Measurements from ENCODE around the gene TTC16.

The TTC16 gene

DNA sequence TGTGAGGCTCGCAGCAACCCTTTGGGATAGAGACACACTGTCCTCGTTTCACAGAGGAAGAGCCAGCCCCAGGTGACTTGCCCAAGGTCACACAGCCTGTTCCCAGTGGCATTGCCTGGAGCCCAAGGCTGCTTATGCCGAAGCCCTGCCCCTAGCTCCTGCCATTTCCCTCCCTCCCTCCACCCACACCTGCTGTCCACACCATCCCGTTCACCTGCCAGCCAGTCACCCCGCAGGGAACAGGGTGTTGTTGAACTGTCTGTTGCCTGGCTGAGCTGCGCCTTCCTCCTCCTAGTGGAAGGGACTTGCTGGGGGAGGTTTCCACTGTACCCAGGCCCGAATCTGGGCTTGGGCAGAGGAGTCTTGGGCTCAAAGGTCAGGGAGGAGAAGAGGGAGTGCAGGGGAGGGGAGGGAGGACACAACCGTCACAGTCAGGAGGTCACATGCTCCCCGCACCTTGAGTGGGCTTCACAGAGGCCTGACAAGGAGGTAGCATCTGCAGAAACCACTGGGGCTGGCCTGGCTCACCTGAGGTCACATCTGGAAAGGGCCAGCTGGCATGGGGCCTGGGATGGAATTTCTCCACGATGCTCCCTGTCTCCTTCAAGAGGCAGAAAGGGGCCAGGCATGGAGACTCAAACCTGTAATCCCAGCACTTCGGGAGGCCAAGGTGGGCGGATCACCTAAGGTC is 6.3 kb downstream of the TTC16 start:
- H3K4me1 ChIP-seq (ENCODE audit: control insufficient read depth in 1 of 2, insufficient read depth in 2 of 2, low read length in 2 of 2), result peaks cover 0 to 5% of the 10 kb centered on the region in 2 donors
- no peak overlapping the region for H3K4me3 ChIP-seq (ENCODE audit: low read depth in 1 of 2, low read length in 2 of 2)
- H3K27ac ChIP-seq (ENCODE audit: low read length), result no peak overlapping the region
- no peaks in the 10 kb centered on the region for H3K9me3 ChIP-seq (ENCODE audit: control insufficient read depth in 1 of 2, low read length in 2 of 2)
- no peaks in the 10 kb centered on the region for H3K36me3 ChIP-seq (ENCODE audit: control insufficient read depth in 1 of 2, insufficient read depth in 2 of 2, low read length in 2 of 2)
- H3K27me3 ChIP-seq (ENCODE audit: low read depth, low read length), result no peaks in the 10 kb centered on the region

DNA sequence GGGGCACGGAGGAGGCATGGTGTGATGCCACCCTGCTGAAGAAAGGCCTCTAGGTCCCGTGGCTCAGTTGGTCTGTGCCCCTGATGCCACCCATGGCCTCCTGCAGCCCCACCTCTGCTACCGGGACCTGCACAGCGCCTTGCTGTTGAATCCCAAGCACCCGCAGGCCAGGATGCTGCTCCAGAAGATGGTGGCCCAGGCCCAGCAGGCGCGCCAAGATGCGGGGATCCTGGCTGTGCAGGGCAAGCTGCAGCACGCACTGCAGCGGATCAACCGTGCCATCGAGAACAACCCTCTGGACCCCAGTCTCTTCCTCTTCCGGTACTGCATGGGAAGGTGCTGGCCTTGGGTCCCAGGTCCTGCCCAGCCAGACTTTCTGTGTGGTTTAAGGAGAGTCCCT is 7.1 kb downstream of the TTC16 start:
- no peak overlapping the region for H3K27ac ChIP-seq (ENCODE audit: low read length)
- H3K4me3 ChIP-seq (ENCODE audit: low read depth in 1 of 2, low read length in 2 of 2), result no peak overlapping the region
- H3K4me1 ChIP-seq (ENCODE audit: control insufficient read depth in 1 of 2, insufficient read depth in 2 of 2, low read length in 2 of 2), result peaks cover 0 to 5% of the 10 kb centered on the region in 2 donors
- no peaks in the 10 kb centered on the region for H3K9me3 ChIP-seq (ENCODE audit: control insufficient read depth in 1 of 2, low read length in 2 of 2)
- no peaks in the 10 kb centered on the region for H3K36me3 ChIP-seq (ENCODE audit: control insufficient read depth in 1 of 2, insufficient read depth in 2 of 2, low read length in 2 of 2)
- no peaks in the 10 kb centered on the region for H3K27me3 ChIP-seq (ENCODE audit: low read depth, low read length)

DNA sequence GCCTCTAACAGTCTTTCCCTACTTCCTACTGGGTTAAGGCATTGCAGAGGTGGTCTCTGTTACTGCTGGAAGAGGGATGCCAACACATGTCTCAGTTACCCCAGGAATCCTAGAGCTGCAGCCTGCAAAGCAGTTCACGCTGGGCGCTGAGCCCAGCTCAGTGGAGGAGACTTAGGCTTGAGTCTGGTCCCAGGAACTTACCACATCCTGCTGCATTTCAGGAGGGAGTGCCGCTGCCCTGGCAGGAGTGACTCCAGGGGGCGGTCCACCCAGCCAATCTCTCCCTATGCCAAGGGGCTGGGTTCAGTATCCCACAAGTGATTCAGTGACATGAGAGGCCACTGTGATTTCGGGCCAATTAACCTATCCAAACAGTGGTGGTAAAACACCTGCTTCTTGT is 7.6 kb downstream of the TTC16 start:
- Histone ChIP-seq H3K4me1 (ENCODE audit: control insufficient read depth in 1 of 2, insufficient read depth in 2 of 2, low read length in 2 of 2) (peaks cover 0 to 5% of the 10 kb centered on the region in 2 donors), H3K27ac (ENCODE audit: low read length) (no peak overlapping the region), H3K9me3 (ENCODE audit: control insufficient read depth in 1 of 2, low read length in 2 of 2) (no peaks in the 10 kb centered on the region), H3K27me3 (ENCODE audit: low read depth, low read length) (no peaks in the 10 kb centered on the region), H3K4me3 (ENCODE audit: low read depth in 1 of 2, low read length in 2 of 2) (no peak overlapping the region), H3K36me3 (ENCODE audit: control insufficient read depth in 1 of 2, insufficient read depth in 2 of 2, low read length in 2 of 2) (no peaks in the 10 kb centered on the region)

DNA sequence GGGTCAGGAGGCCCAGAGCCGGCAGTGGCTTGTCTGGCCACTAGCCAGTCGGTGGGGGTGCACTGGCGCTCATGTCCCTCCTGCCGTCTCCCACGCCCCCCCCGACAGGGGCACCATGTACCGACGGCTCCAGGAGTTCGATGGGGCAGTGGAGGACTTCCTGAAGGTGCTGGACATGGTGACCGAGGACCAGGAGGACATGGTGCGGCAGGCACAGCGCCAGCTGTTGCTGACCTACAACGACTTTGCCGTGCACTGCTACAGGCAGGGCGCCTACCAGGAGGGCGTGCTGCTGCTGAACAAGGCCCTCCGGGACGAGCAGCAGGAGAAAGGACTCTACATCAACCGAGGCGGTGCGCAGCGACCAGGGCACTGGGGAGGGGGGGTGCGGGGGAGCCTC is 8.1 kb downstream of the TTC16 start:
- peaks cover 0 to 5% of the 10 kb centered on the region in 2 donors for H3K4me1 ChIP-seq (ENCODE audit: control insufficient read depth in 1 of 2, insufficient read depth in 2 of 2, low read length in 2 of 2)
- H3K36me3 ChIP-seq (ENCODE audit: control insufficient read depth in 1 of 2, insufficient read depth in 2 of 2, low read length in 2 of 2), result no peaks in the 10 kb centered on the region
- H3K27me3 ChIP-seq (ENCODE audit: low read depth, low read length), result no peaks in the 10 kb centered on the region
- H3K9me3 ChIP-seq (ENCODE audit: control insufficient read depth in 1 of 2, low read length in 2 of 2), result no peaks in the 10 kb centered on the region
- no peak overlapping the region for H3K27ac ChIP-seq (ENCODE audit: low read length)
- H3K4me3 ChIP-seq (ENCODE audit: low read depth in 1 of 2, low read length in 2 of 2), result no peak overlapping the region

DNA sequence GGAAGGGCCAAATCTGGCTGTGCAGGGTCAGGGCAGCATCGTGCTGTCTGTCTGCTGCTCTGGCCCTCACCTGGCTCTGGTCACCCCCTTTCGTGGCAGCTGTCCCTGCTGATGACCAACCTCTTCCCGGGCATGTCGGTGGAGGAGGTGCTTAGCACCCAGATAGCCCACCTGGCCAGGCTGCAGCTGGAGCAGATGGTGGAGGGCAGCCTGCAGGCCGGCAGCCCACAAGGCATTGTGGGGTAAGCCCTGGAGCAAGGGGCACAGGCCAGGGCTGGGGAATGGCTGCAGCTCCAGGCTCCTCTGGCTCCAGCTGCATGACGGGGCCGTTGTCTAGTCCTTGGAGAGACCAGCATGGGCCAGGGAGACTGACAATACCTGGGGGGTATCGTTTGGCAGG is 11.0 kb downstream of the TTC16 start:
- Histone ChIP-seq H3K4me1 (ENCODE audit: control insufficient read depth in 1 of 2, insufficient read depth in 2 of 2, low read length in 2 of 2) (peaks cover 0 to 7% of the 10 kb centered on the region in 2 donors), H3K36me3 (ENCODE audit: control insufficient read depth in 1 of 2, insufficient read depth in 2 of 2, low read length in 2 of 2) (peaks cover 0 to 5% of the 10 kb centered on the region in 2 donors), H3K4me3 (ENCODE audit: low read depth in 1 of 2, low read length in 2 of 2) (no peak overlapping the region), H3K9me3 (ENCODE audit: control insufficient read depth in 1 of 2, low read length in 2 of 2) (no peaks in the 10 kb centered on the region), H3K27me3 (ENCODE audit: low read depth, low read length) (no peaks in the 10 kb centered on the region), H3K27ac (ENCODE audit: low read length) (no peak overlapping the region)

DNA sequence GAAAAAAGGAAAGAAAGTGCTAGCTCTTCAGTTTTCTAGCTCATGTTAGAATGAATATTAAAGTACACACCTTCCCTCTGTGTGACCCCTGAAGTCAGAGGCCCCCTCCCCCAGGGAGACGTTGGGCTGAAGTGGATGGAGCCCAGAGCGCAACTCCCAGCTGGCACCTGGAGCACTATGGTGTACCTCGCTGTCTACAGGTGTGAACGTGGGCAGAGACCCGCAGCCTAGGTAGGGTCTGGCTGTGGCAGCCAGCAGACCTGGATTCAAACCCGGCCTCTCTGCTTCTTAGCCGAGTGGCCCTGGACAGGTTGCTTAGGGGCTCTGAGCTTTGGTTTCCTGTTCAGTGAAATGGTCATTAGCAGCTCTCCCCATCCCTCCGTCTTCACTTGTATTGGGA is 12.9 kb downstream of the TTC16 start:
- Histone ChIP-seq H3K4me1 (ENCODE audit: control insufficient read depth in 1 of 2, insufficient read depth in 2 of 2, low read length in 2 of 2) (peaks cover 0 to 9% of the 10 kb centered on the region in 2 donors), H3K36me3 (ENCODE audit: control insufficient read depth in 1 of 2, insufficient read depth in 2 of 2, low read length in 2 of 2) (peaks cover 0 to 15% of the 10 kb centered on the region in 2 donors), H3K4me3 (ENCODE audit: low read depth in 1 of 2, low read length in 2 of 2) (no peak overlapping the region), H3K27ac (ENCODE audit: low read length) (no peak overlapping the region), H3K9me3 (ENCODE audit: control insufficient read depth in 1 of 2, low read length in 2 of 2) (no peaks in the 10 kb centered on the region), H3K27me3 (ENCODE audit: low read depth, low read length) (no peaks in the 10 kb centered on the region)

DNA sequence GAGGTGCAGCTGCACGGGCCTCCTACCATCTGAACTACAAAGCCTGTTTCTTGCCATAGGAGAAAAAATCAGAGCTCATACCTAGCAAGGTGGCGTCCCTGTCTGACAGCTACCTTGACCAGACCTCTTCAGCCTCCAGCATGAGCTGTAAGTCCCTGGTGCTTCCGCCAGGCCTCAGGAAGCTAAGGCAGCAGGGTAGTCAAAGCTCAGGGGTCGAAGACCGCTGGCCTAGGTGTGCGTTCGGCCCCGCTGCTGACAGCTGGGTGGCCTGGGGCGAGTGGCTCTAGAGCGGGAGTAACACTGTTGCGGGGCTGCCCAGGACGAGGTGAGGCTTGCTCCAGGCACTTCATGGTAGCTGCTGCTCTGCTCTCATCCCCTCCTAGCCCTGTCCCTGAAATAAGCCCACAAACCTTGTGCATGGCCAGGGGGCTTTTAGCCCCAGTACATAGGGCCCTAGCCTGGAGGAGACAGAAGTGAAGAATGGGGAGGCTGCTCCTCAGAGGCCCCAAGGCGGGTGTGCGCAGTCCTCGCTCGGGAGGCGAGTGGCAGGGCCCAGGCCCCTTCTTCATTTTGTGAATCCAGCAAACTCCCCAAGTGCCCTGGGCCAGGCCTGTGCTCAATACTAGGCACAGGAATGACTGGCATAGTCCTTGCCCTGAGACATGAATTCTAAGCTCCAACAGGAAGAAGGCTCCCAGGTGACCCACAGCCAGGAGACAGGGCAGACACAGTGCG is 13.8 kb downstream of the TTC16 start:
- Histone ChIP-seq H3K27ac (ENCODE audit: low read length) (no peak overlapping the region), H3K36me3 (ENCODE audit: control insufficient read depth in 1 of 2, insufficient read depth in 2 of 2, low read length in 2 of 2) (peaks cover 0 to 15% of the 10 kb centered on the region in 2 donors), H3K4me3 (ENCODE audit: low read depth in 1 of 2, low read length in 2 of 2) (no peak overlapping the region), H3K27me3 (ENCODE audit: low read depth, low read length) (no peaks in the 10 kb centered on the region), H3K4me1 (ENCODE audit: control insufficient read depth in 1 of 2, insufficient read depth in 2 of 2, low read length in 2 of 2) (peaks cover 0 to 15% of the 10 kb centered on the region in 2 donors), H3K9me3 (ENCODE audit: control insufficient read depth in 1 of 2, low read length in 2 of 2) (no peaks in the 10 kb centered on the region)

DNA sequence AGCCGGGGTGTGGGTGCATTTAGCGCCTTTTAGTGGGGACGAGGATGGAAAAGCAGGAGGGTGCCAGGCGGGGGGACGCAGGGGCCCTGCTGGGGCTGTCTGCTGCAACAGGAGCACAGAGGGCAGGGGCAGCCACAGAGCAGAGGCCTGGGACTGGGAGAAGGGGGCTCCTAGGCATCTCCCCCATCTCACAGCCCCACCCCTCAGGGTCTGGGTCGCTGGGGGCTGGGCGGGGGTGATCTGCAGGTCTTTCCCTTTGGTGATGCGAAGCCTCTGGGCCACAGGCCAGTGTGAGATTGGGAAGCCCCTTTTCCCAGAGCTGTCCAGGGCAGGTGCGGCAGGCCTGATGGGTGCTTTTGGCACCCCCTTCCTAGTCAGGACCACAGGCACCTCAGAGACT is 14.4 kb downstream of the TTC16 start:
- Histone ChIP-seq H3K36me3 (ENCODE audit: control insufficient read depth in 1 of 2, insufficient read depth in 2 of 2, low read length in 2 of 2) (peaks cover 0 to 15% of the 10 kb centered on the region in 2 donors), H3K27me3 (ENCODE audit: low read depth, low read length) (no peaks in the 10 kb centered on the region), H3K4me3 (ENCODE audit: low read depth in 1 of 2, low read length in 2 of 2) (no peak overlapping the region), H3K27ac (ENCODE audit: low read length) (no peak overlapping the region), H3K4me1 (ENCODE audit: control insufficient read depth in 1 of 2, insufficient read depth in 2 of 2, low read length in 2 of 2) (peaks cover 0 to 14% of the 10 kb centered on the region in 2 donors), H3K9me3 (ENCODE audit: control insufficient read depth in 1 of 2, low read length in 2 of 2) (no peaks in the 10 kb centered on the region)

DNA sequence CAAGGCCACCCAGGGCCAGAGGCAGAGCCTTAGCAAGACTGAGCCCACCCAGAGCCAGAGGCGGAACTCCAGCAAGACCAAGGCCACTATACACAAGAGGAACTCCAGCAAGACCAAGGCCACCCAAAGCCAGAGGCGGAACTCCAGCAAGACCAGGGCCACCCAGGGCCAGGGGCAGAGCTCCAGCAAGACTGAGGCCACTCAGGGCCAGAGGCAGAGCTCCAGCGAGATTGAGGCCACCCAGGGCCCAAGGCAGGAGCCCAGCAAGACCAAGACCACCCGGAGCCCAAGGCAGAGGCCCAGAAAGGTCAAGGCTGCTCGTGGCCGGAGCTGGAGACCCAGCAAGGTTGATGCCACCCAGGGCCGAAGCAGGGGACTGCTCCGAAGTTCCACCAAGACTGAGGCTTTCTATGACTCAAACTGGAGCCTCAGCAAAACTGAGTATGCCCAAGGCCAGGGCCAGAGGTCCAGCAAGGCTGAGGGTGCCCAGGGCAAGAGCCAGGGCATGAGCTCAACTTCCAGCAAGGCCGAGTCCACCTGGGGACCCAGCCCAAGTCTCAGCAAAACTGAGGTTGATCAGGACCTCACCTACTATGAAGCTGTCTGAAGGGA is 15.0 kb downstream of the TTC16 start:
- Histone ChIP-seq H3K27ac (ENCODE audit: low read length) (no peak overlapping the region), H3K9me3 (ENCODE audit: control insufficient read depth in 1 of 2, low read length in 2 of 2) (no peaks in the 10 kb centered on the region), H3K4me1 (ENCODE audit: control insufficient read depth in 1 of 2, insufficient read depth in 2 of 2, low read length in 2 of 2) (peaks cover 4 to 18% of the 10 kb centered on the region in 2 donors), H3K27me3 (ENCODE audit: low read depth, low read length) (no peaks in the 10 kb centered on the region), H3K36me3 (ENCODE audit: control insufficient read depth in 1 of 2, insufficient read depth in 2 of 2, low read length in 2 of 2) (peaks cover 0 to 15% of the 10 kb centered on the region in 2 donors), H3K4me3 (ENCODE audit: low read depth in 1 of 2, low read length in 2 of 2) (no peak overlapping the region)

DNA sequence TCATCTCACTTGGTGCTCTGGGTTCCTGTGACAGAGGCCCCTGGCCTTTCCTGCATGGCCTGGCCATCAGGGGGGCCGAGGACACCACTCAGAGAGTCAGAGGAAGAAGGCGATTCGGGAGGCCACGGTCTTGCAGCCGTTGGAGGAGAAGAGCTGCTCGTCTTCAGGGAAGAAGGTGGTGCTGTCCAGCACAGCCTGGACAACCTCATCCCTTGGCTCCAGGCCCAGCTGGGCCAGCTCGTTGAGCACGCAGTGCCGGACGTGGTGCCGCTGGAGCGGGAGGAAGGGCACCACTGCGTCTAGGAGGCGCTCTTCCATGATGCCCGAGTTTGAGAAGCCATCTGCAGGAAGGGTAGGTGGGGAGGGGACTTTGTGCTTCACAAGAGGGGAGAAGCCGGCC is 16.1 kb downstream of the TTC16 start:
- Histone ChIP-seq H3K27me3 (ENCODE audit: low read depth, low read length) (no peaks in the 10 kb centered on the region), H3K9me3 (ENCODE audit: control insufficient read depth in 1 of 2, low read length in 2 of 2) (no peaks in the 10 kb centered on the region), H3K4me3 (ENCODE audit: low read depth in 1 of 2, low read length in 2 of 2) (no peak overlapping the region), H3K27ac (ENCODE audit: low read length) (no peak overlapping the region), H3K36me3 (ENCODE audit: control insufficient read depth in 1 of 2, insufficient read depth in 2 of 2, low read length in 2 of 2) (peaks cover 0 to 15% of the 10 kb centered on the region in 2 donors), H3K4me1 (ENCODE audit: control insufficient read depth in 1 of 2, insufficient read depth in 2 of 2, low read length in 2 of 2) (peaks cover 4 to 18% of the 10 kb centered on the region in 2 donors)

DNA sequence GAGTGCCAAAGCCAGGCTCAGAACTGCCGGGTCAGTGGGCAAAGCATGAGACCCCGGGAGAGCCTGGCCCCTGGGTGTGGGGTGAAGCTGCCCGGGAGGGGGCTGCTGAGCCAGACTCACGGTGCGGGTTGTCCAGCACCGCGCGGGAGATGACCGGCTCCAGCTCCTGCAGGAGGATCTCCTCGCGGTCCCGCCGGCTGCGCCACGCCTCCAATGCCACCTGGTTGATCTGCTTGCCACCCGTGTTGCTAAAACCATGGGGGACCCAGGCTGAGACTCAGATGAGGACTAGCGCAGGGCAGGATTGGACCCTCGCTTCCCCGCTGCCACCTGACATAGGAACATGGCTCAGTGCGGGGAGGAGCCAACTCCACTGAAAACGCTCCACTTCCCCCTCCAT is 16.6 kb downstream of the TTC16 start:
- H3K27ac ChIP-seq (ENCODE audit: low read length), result no peak overlapping the region
- no peaks in the 10 kb centered on the region for H3K9me3 ChIP-seq (ENCODE audit: control insufficient read depth in 1 of 2, low read length in 2 of 2)
- no peaks in the 10 kb centered on the region for H3K27me3 ChIP-seq (ENCODE audit: low read depth, low read length)
- no peak overlapping the region for H3K4me3 ChIP-seq (ENCODE audit: low read depth in 1 of 2, low read length in 2 of 2)
- H3K4me1 ChIP-seq (ENCODE audit: control insufficient read depth in 1 of 2, insufficient read depth in 2 of 2, low read length in 2 of 2), result peaks cover 4 to 18% of the 10 kb centered on the region in 2 donors
- H3K36me3 ChIP-seq (ENCODE audit: control insufficient read depth in 1 of 2, insufficient read depth in 2 of 2, low read length in 2 of 2), result peaks cover 0 to 15% of the 10 kb centered on the region in 2 donors

Measured in muscle layer of duodenum (tissue), 2 donors.